MM.1S (cell line): Measurements from ENCODE around the gene CALD1.

Source experiments
- CTCF ChIP-seq: fragments of 300-600 bp; sonication (generic); IDR thresholded peaks from 2 replicates; pipeline ENCODE4 v1.5.1; 2016; ENCODE audit warnings: antibody characterized with exemption, low read length, mixed read lengths
- EZH2 ChIP-seq: fragments of 300-600 bp; sonication (generic); optimal IDR thresholded peaks from 2 replicates; pipeline ENCODE3; 2017; ENCODE audit warnings: low read depth, mild to moderate bottlenecking, antibody characterized with exemption, low read length, mixed read lengths
- EZH2phosphoT487 ChIP-seq: fragments of 300-600 bp; sonication (generic); IDR thresholded peaks from 2 replicates; pipeline ENCODE4 v1.6.1; 2018; ENCODE audit warnings: antibody characterized with exemption, low read length

- TF ChIP-seq CTCF (no peak; the same call in 1 of the 2 replicates), EZH2phosphoT487 (no peak), EZH2 (no peak)
These were observed 182.9 kb downstream of the CALD1 start for GRCh38 chr7:134962270-134962780.
